IPS-18a (cell line): ENCODE data around the gene ATXN10.
"Not testable (repeated sequence)": the region's sequence is repeated elsewhere in the genome, so short reads cannot be mapped to it uniquely, and the experiment has no call there.

ENCODE experiments used
- H3K27ac ChIP-seq: one replicate; pipeline ENCODE4 v1.5.1; 2013; ENCODE audit warnings: low read length
- H3K27me3 ChIP-seq: one replicate; pipeline ENCODE4 v1.6.1; 2013; ENCODE audit warnings: mild to moderate bottlenecking, low read length; ENCODE audit not compliant: control insufficient read depth, insufficient read depth
- H3K36me3 ChIP-seq: one replicate; pipeline ENCODE4 v1.6.1; 2013; ENCODE audit warnings: low read depth, low read length; ENCODE audit not compliant: control insufficient read depth
- H3K4me1 ChIP-seq: one replicate; pipeline ENCODE4 v1.6.1; 2013; ENCODE audit warnings: low read depth, low read length; ENCODE audit not compliant: control insufficient read depth
- H3K4me3 ChIP-seq: one replicate; pipeline ENCODE4 v1.5.1; 2013; ENCODE audit warnings: low read length
- H3K9ac ChIP-seq: one replicate; pipeline ENCODE4 v1.6.1; 2013; ENCODE audit warnings: mild to moderate bottlenecking, low read length, moderate library complexity
- H3K9me3 ChIP-seq: one replicate; pipeline ENCODE4 v1.6.1; 2013; ENCODE audit warnings: low read depth, low read length; ENCODE audit not compliant: control insufficient read depth

Gene ATXN10, protein sequence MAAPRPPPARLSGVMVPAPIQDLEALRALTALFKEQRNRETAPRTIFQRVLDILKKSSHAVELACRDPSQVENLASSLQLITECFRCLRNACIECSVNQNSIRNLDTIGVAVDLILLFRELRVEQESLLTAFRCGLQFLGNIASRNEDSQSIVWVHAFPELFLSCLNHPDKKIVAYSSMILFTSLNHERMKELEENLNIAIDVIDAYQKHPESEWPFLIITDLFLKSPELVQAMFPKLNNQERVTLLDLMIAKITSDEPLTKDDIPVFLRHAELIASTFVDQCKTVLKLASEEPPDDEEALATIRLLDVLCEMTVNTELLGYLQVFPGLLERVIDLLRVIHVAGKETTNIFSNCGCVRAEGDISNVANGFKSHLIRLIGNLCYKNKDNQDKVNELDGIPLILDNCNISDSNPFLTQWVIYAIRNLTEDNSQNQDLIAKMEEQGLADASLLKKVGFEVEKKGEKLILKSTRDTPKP

DNA sequence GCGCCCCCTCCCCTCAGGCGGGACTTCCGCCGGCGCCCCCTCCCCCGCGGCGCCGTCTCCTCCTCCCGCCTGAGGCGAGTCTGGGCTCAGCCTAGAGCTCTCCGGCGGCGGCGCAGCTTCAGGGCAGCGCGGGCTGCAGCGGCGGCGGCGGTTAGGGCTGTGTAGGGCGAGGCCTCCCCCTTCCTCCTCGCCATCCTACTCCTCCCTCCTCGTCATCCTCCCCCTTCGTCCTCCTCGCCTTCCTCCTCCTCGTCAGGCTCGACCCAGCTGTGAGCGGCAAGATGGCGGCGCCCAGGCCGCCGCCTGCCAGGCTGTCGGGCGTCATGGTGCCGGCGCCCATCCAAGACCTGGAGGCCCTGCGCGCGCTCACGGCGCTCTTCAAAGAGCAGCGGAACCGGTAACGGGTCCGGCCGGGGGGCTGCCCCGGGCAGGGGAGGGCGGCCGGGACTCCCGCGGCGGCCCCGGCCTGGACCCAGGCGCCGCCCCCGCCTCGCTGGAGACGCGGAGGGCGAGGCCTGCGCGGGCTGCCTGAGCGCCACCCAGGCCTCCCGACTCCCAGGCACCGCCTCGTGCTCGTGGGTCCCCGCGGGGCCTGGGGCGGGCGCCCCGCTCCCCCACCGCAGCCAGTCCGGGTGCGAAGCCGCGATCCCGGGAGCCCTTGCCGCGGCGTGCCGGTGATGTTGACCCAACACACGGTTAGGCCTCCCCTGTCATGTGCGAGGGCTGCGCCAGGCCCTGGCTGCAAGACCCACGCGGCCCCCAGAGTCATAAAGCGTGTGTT lies at the start of gene ATXN10:
ATXN10 (plus strand) TSS at position 52 of the 781 bp plus-strand sequence; CDS start at position 282, 230 bp downstream.
- peak within 1 kb of the TSS; percentile 79 for H3K9ac ChIP-seq
- peak within 1 kb of the TSS; percentile 89 for H3K4me3 ChIP-seq
- no peaks in the 10 kb centered on the region for H3K36me3 ChIP-seq
- no peaks in the 10 kb centered on the region for H3K27me3 ChIP-seq
- H3K27ac ChIP-seq, result no peak within 1 kb of the TSS
- H3K4me1 ChIP-seq, result peaks cover 9% of the 10 kb centered on the region
- H3K9me3 ChIP-seq, result no peaks in the 10 kb centered on the region

DNA sequence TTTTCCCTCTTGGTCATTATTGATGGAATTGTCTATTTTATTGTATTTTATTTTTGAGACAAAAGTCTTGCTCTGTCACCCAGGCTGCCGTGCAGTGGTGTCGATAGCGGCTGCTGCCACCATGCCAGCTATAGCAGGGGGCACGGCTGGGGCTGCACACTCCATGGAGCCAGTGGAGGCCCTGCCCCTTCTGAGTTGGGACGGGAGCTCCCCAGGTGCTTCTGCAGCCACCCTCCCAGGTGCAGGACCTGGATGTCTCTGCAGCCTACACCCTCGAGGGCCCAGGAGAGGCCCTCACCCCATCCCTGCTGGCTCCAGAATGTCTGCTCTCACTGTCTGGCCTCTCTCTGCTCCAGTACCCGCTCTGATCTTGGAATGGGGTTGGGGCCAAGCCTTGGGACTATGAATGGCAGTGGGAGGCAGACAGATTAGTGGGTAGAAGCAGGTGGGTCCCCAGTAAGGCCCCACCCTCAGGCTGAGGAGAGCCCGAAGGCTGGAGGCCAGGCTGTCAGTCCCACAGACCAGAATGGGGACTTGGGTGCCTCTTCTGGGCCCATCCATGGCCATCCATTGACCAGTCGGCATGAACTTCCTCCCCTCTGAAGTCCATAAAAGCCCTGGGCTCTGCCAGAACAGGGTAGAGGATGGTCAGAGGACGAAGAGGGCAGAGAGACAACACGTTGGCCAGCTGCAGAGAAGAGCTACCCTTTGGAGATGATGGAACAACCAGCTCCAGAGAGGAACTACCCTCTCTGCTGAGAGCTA lies 49.6 kb upstream of the ATXN10 start:
- H3K4me3 ChIP-seq, result no peak overlapping the region
- H3K9me3 ChIP-seq, result no peaks in the 10 kb centered on the region
- H3K36me3 ChIP-seq, result no peaks in the 10 kb centered on the region
- H3K4me1 ChIP-seq, result peaks cover 4% of the 10 kb centered on the region
- H3K27ac ChIP-seq, result no peak overlapping the region
- no peak overlapping the region for H3K9ac ChIP-seq
- no peaks in the 10 kb centered on the region for H3K27me3 ChIP-seq

DNA sequence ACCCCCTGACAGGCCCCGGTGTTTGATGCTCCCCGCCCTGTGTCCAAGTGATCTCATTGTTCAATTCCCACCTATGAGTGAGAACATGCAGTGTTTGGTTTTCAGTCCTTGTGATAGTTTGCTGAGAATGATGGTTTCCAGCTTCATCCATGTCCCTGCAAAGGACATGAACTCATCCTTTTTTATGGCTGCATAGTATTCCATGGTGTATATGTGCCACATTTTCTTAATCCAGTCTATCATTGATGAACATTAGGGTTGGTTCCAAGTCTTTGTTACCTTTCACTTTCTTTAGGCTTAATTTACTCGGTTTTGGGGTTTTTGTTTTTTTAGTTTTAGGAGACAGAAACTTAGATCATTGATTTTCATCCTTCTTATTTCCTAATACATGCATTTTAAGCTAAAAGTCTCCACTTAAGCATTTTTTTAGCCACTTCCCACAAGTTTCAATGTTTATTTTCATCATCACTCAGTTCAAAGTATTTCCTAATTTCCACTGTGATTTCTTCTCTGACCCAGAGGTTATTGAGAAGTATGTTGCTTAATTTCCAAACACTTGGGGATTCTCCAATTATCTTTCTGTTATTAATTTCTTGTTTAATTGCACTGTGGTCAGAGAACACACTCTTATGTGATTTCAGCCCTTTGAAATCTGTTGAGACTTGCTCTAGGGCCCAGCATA lies 48.0 kb upstream of the ATXN10 start:
- not testable (repeated sequence) for H3K9ac ChIP-seq, H3K4me3 ChIP-seq, H3K27me3 ChIP-seq, H3K27ac ChIP-seq, H3K9me3 ChIP-seq, H3K4me1 ChIP-seq, H3K36me3 ChIP-seq

DNA sequence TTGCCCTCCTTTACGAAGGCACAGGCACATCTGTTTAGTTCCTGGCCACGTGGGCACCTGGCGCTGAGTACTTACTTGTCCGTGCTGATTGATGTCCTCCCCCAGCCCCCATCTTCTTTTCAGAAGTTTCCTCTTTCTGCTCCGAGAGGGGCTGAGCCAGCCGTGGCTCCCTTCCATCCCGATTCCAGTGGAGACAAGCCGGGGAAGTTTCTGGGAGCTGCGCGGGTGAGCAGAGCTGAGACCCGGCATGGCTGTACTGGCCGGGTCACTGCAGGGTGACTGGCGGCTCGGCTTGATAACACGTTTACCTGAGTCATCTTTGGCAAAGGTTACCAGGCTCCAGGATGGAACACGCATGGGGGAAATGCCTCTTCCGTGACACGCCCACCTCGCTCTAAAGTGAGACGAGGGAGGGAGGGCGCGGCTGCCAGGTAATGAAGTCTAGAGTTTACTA lies 45.4 kb upstream of the ATXN10 start:
- H3K36me3 ChIP-seq, result no peaks in the 10 kb centered on the region
- H3K27ac ChIP-seq, result no peak overlapping the region
- peaks cover 15% of the 10 kb centered on the region for H3K4me1 ChIP-seq
- H3K9ac ChIP-seq, result no peak overlapping the region
- no peak overlapping the region for H3K4me3 ChIP-seq
- H3K27me3 ChIP-seq, result no peaks in the 10 kb centered on the region
- no peaks in the 10 kb centered on the region for H3K9me3 ChIP-seq

DNA sequence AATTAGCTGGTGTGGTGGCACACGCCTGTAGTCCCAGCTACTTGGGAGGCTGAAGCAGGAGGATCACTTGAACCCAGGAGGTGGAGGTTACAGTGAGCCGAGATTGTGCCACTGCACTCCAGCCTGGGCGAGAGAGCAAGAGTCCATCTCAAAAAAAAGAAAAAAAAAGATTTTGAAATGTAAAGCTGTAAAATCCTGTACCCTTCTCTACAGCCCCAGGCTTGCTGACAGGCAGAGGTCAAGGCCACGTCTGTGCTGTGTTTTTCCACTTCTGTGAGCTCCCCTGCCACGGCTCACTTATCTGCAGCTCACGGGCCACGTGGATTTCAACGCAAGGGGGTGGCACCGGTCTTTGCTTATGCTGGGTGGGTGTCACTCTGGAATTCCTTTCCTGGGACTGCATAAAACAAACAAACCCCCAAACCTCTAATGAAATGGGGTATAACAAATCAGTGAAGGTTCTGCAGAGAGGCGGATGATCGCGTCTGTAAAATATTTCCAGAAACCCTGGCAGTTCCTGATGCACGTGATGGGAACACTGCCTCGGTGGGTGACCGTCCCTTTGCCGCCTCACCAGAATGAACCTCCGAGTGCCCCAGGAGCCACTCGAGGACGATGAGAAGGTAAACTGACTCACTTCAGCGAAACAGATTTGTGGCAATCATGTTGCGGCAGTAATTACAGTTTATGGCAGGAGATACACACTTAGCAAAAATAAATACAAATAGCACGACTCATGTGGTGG lies 44.0 kb upstream of the ATXN10 start:
- Histone ChIP-seq H3K36me3 (no peaks in the 10 kb centered on the region), H3K27me3 (no peaks in the 10 kb centered on the region), H3K27ac (no peak overlapping the region), H3K9me3 (no peaks in the 10 kb centered on the region), H3K4me3 (no peak overlapping the region), H3K4me1 (peaks cover 24% of the 10 kb centered on the region), H3K9ac (no peak overlapping the region)

DNA sequence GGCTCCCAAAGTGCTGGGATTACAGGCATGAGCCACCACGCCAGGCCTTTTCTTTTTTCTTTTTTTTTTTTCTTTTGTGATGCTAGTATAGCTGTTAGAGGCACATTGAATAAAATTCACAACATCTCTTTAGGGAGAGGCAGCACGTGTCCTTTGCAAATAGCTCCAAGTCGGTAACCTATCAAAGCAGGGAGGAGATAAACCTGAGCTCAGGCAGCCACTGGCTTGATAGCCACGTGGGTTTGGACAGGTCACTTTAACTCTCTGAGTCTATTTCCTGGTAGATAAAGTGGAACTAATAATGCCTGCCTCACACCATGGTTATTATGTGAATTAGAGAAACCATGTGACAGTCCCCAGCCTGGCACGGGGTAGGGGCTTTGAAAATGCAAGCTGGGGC lies 43.1 kb upstream of the ATXN10 start:
- no peak overlapping the region for H3K4me3 ChIP-seq
- peaks cover 30% of the 10 kb centered on the region for H3K4me1 ChIP-seq
- H3K9me3 ChIP-seq, result no peaks in the 10 kb centered on the region
- no peak overlapping the region for H3K9ac ChIP-seq
- no peak overlapping the region for H3K27ac ChIP-seq
- H3K27me3 ChIP-seq, result no peaks in the 10 kb centered on the region
- no peaks in the 10 kb centered on the region for H3K36me3 ChIP-seq

DNA sequence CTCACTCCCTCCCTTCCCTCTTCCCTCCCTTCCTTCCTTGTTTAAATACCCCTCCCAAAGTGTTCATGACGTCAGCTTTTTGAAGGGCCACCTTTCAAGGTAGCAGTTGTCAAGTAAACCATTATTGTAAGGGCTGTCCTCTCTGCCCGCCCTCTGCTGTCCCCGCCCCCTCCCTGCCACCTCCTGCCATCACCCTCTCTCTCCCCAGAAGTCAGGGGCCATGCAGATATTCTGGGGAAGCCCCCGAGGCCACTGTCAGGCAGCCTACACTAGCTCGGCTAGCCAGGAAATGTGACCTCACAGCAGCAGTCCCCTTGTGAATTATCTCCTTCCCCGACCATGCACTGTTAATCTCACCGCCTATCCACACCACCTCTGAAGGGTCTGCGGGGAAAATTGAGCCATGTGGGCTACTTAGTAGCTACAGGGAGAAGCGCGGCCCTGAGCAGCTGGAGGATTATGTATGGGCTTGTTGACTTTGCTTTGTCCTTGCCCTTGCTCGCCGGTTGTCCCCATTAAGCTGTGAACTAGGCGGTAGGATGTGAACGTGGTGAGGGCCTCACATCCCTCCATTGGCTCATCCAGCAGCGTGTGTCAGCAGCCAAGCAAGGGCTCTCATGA lies 42.1 kb upstream of the ATXN10 start:
- Histone ChIP-seq H3K9me3 (no peaks in the 10 kb centered on the region), H3K36me3 (no peaks in the 10 kb centered on the region), H3K27me3 (no peaks in the 10 kb centered on the region), H3K9ac (no peak overlapping the region), H3K4me1 (peaks cover 30% of the 10 kb centered on the region), H3K4me3 (no peak overlapping the region), H3K27ac (no peak overlapping the region)

DNA sequence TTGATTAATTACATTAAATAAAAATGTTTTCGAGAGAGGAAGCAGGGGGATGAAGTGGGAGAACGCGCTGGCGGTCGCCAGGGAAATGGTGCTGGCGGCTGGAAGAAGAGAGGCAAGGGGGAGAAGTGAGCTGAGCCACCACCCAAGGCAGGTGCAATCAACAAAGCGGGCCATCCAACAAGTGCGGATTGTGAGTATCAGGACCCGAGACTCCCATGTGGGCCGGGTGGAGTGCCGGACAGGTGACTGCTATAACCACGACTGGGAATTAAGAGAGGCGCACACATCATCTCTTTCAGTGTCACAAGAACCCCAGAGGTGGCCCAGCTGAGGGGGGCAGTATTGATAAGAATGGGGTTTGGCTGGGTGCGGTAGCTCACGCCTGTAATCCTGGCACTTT lies 41.2 kb upstream of the ATXN10 start:
- H3K36me3 ChIP-seq, result no peaks in the 10 kb centered on the region
- H3K27ac ChIP-seq, result no peak overlapping the region
- no peak overlapping the region for H3K4me3 ChIP-seq
- H3K9ac ChIP-seq, result no peak overlapping the region
- H3K27me3 ChIP-seq, result no peaks in the 10 kb centered on the region
- no peaks in the 10 kb centered on the region for H3K9me3 ChIP-seq
- H3K4me1 ChIP-seq, result peaks cover 30% of the 10 kb centered on the region

DNA sequence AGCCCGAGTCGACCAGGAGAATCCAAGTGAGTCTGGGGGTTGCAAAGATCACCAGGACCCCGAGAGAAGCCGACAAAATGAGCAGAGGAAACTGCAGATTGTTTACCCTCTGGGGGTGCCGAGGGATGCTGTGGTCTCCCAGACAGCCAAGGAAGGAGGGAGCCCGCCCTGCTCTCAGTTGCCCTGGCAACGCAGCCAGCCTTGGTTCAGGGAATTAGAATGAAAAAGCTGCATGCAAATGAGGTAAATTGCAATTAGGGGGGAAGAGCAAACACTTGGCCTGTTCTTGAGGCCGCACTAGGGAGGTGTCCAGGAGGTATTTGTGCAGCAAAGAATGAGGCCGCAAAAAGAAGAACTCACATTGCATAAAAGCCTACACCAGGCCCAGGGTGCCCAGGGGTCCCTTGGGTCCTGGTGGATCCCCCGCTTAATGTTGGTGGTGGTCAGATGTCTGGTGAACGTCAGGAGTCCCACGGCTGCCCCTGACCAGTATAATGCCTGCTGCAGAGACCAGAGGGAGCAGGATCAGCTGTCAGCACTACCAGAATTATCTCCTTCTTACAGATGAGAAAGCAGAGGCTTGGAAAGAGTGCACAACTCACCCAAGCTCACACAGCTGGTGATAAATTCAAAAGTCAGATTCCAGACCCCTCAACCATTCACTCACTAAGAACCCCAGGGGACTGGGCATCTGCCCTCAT lies 40.3 kb upstream of the ATXN10 start:
- Histone ChIP-seq H3K36me3 (no peaks in the 10 kb centered on the region), H3K9ac (no peak overlapping the region), H3K4me1 (peaks cover 30% of the 10 kb centered on the region), H3K27me3 (no peaks in the 10 kb centered on the region), H3K4me3 (peak overlapping the region; percentile 17), H3K27ac (no peak overlapping the region), H3K9me3 (no peaks in the 10 kb centered on the region)

DNA sequence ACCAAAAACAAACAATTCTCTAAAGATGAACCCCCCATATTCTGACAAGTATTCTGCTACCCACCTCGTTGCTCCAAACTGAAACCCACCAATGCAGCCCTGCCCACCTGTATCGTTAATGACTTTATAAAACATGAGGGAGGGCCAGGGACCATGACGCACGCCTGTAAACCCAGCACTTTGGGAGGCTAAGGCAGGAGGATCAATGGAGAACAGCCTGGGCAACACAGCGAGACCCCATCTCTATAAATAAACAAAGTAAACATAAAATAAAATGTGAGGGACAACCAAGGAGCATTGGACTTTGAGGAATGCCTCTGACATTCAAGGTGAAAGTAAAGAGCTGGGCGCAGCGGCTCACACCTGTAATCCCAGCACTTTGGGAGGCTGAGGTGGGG lies 39.8 kb upstream of the ATXN10 start:
- no peaks in the 10 kb centered on the region for H3K27me3 ChIP-seq
- H3K36me3 ChIP-seq, result no peaks in the 10 kb centered on the region
- no peak overlapping the region for H3K4me3 ChIP-seq
- no peak overlapping the region for H3K27ac ChIP-seq
- peaks cover 30% of the 10 kb centered on the region for H3K4me1 ChIP-seq
- H3K9me3 ChIP-seq, result no peaks in the 10 kb centered on the region
- no peak overlapping the region for H3K9ac ChIP-seq
